HEK293T (cell line): ENCODE data around the gene H1-8.

ENCODE experiments used
- CTCF ChIA-PET: fragments of 350-600 bp; formaldehyde crosslinking; extraction: SDS; loops from one replicate; lab custom pipeline; 2021; ENCODE audit warnings: antibody characterized with exemption, inconsistent platforms; lab: Yijun Ruan, JAX
- POLR2A ChIA-PET: fragments of 350-600 bp; formaldehyde crosslinking; extraction: SDS; loops from one replicate; lab custom pipeline; 2020; ENCODE audit warnings: antibody characterized with exemption, inconsistent platforms; lab: Yijun Ruan, JAX
- DNase-seq: peaks from one replicate; pipeline ENCODE4 v3.0.0; 2012; ENCODE audit warnings: mixed read lengths; ENCODE audit errors: extremely low spot score
- ARNT ChIP-seq: fragments of 450-650 bp; IDR thresholded peaks from 2 replicates; pipeline ENCODE4 v1.6.1; 2017; ENCODE audit warnings: mild to moderate bottlenecking
- BHLHE40 ChIP-seq: fragments of 450-650 bp; IDR thresholded peaks from 2 replicates; pipeline ENCODE4 v1.6.1; 2016; ENCODE audit warnings: mild to moderate bottlenecking, moderate library complexity, borderline replicate concordance
- CTBP1 ChIP-seq: fragments of 450-650 bp; IDR thresholded peaks from 2 replicates; pipeline ENCODE4 v1.6.1; 2016; ENCODE audit warnings: borderline replicate concordance
- ELF4 ChIP-seq: fragments of 450-650 bp; IDR thresholded peaks from 2 replicates; pipeline ENCODE4 v1.6.1; 2017; ENCODE audit warnings: antibody characterized with exemption
- FOXA1 ChIP-seq: fragments of 450-650 bp; IDR thresholded peaks from 2 replicates; pipeline ENCODE4 v1.6.1; 2016; ENCODE audit warnings: mild to moderate bottlenecking
- FOXK2 ChIP-seq: fragments of 450-650 bp; IDR thresholded peaks from 2 replicates; pipeline ENCODE4 v1.6.1; 2016; ENCODE audit warnings: mild to moderate bottlenecking
- FOXM1 ChIP-seq: fragments of 450-650 bp; IDR thresholded peaks from 2 replicates; pipeline ENCODE4 v1.6.1; 2017; ENCODE audit warnings: mild to moderate bottlenecking, borderline replicate concordance
- HDGF ChIP-seq: fragments of 450-650 bp; IDR thresholded peaks from 2 replicates; pipeline ENCODE4 v1.6.1; 2017; ENCODE audit warnings: antibody characterized with exemption, borderline replicate concordance
- L3MBTL2 ChIP-seq: fragments of 450-650 bp; conservative IDR thresholded peaks from 2 replicates; pipeline ENCODE4 v1.6.1; 2016; ENCODE audit warnings: mild to moderate bottlenecking
- LEF1 ChIP-seq: fragments of 450-650 bp; IDR thresholded peaks from 2 replicates; pipeline ENCODE4 v1.6.1; 2017; ENCODE audit warnings: mild to moderate bottlenecking, borderline replicate concordance
- NFRKB ChIP-seq: fragments of 450-650 bp; IDR thresholded peaks from 2 replicates; pipeline ENCODE4 v1.6.1; 2016; ENCODE audit warnings: mild to moderate bottlenecking, moderate library complexity
- PKNOX1 ChIP-seq: fragments of 450-650 bp; IDR thresholded peaks from 2 replicates; pipeline ENCODE4 v1.6.1; 2016
- SP1 ChIP-seq: fragments of 450-650 bp; IDR thresholded peaks from 2 replicates; pipeline ENCODE4 v1.6.1; 2017
- SUZ12 ChIP-seq: fragments of 450-650 bp; IDR thresholded peaks from 2 replicates; pipeline ENCODE4 v1.6.1; 2016; ENCODE audit warnings: mild to moderate bottlenecking
- TARDBP ChIP-seq: fragments of 450-650 bp; IDR thresholded peaks from 2 replicates; pipeline ENCODE4 v1.6.1; 2016
- ZNF384 ChIP-seq: fragments of 450-650 bp; IDR thresholded peaks from 2 replicates; pipeline ENCODE4 v1.6.1; 2016

The H1-8 gene

GRCh38 chr3:129575997-129576384, 33.0 kb downstream of the H1-8 start:
- CTCF ChIA-PET, result no interaction called here
- TF ChIP-seq HDGF (no peak), SUZ12 (no peak), NFRKB (no peak), BHLHE40 (no peak), ARNT (no peak), CTBP1 (no peak)
- no peak for DNase-seq
- POLR2A ChIA-PET, result no interaction called here

- DNase-seq, result no peak
- ChIA-PET CTCF (no interaction called here), POLR2A (no interaction called here)
Observed at GRCh38 chr3:129576514-129577352, 33.8 kb downstream of the H1-8 start.

GRCh38 chr3:129577366-129577765, 34.4 kb downstream of the H1-8 start:
- DNase-seq, result no peak
- CTCF ChIA-PET, result no interaction called here
- POLR2A ChIA-PET, result no interaction called here
- TF ChIP-seq HDGF (no peak), FOXM1 (no peak)

More at GRCh38 chr3:129576514-129577352, 33.8 kb downstream of the H1-8 start:
- TF ChIP-seq ZNF384 (no peak), SP1 (no peak), FOXM1 (no peak), FOXK2 (no peak), ARNT (no peak), LEF1 (no peak), CTBP1 (no peak), BHLHE40 (no peak), ELF4 (no peak), SUZ12 (no peak), TARDBP (no peak), FOXA1 (no peak), NFRKB (no peak), HDGF (no peak), PKNOX1 (no peak), L3MBTL2 (no peak)

GRCh38 chr3:129577925-129578786, 35.2 kb downstream of the H1-8 start:
- ChIA-PET CTCF (no interaction called here), POLR2A (no interaction called here)
- TF ChIP-seq PKNOX1, result no peak
- no peak for TF ChIP-seq CTBP1
- no peak for TF ChIP-seq ARNT
- TF ChIP-seq SUZ12, result no peak
- TF ChIP-seq TARDBP, result no peak
- TF ChIP-seq LEF1, result no peak
- no peak for TF ChIP-seq L3MBTL2
- TF ChIP-seq ZNF384, result no peak
- no peak for TF ChIP-seq ELF4
- TF ChIP-seq FOXM1, result no peak
- no peak for TF ChIP-seq SP1
- no peak for TF ChIP-seq FOXA1
- TF ChIP-seq HDGF, result no peak
- TF ChIP-seq FOXK2, result no peak
- no peak for DNase-seq

GRCh38 chr3:129579991-129580390, 37.0 kb downstream of the H1-8 start:
- DNase-seq, result no peak
- POLR2A ChIA-PET, result no interaction called here
- CTCF ChIA-PET, result no interaction called here
- TF ChIP-seq FOXM1, result no peak
- no peak for TF ChIP-seq ELF4
- TF ChIP-seq SP1, result no peak
- TF ChIP-seq TARDBP, result no peak
- TF ChIP-seq FOXK2, result no peak
- TF ChIP-seq PKNOX1, result no peak
- TF ChIP-seq BHLHE40, result no peak
- no peak for TF ChIP-seq FOXA1
- no peak for TF ChIP-seq LEF1
- TF ChIP-seq ARNT, result no peak
- no peak for TF ChIP-seq L3MBTL2
- no peak for TF ChIP-seq SUZ12

GRCh38 chr3:129581623-129582022, 38.6 kb downstream of the H1-8 start:
- CTCF ChIA-PET, result no interaction called here
- POLR2A ChIA-PET, result interaction anchor here (0.7 kb wide), 1 partner anchor 11 kb away, joined by 3 read pairs; no protein-coding TSS in a partner anchor
- no peak for DNase-seq
- no peak for TF ChIP-seq SUZ12
- TF ChIP-seq FOXK2, result no peak
- TF ChIP-seq BHLHE40, result no peak
- no peak for TF ChIP-seq L3MBTL2
- TF ChIP-seq ZNF384, result no peak
- no peak for TF ChIP-seq ELF4
- TF ChIP-seq LEF1, result no peak
- TF ChIP-seq HDGF, result no peak
- no peak for TF ChIP-seq NFRKB
- no peak for TF ChIP-seq FOXM1
- no peak for TF ChIP-seq ARNT
- no peak for TF ChIP-seq CTBP1
- no peak for TF ChIP-seq FOXA1
- no peak for TF ChIP-seq TARDBP
